Stomach (tissue), 4 donors: ENCODE data around the gene ADAM12.

ENCODE experiments used
- POLR2A ChIP-seq, 4 donors: fragments of 450-650 bp; IDR thresholded peaks; one replicate each; pipeline ENCODE4 v1.6.1; 2016; ENCODE audit warnings: antibody characterized with exemption in 4 of 4, control low read depth in 2 of 4, mild to moderate bottlenecking in 1 of 4, moderate library complexity in 1 of 4
- POLR2AphosphoS5 ChIP-seq, 3 donors: sonication (generic); formaldehyde crosslinking; IDR thresholded peaks; one replicate each; pipeline ENCODE4 v1.6.1; 2016; ENCODE audit warnings: antibody characterized with exemption in 3 of 3
- TF ChIP-seq, protein P1 (sequence below), 7 experiments: fragments of 450-650 bp in 4 of 7; fragments of 200-600 bp in 3 of 7; sonication (generic) in 3 of 7; IDR thresholded peaks; one replicate each; pipeline ENCODE4 v1.5.1; 2016 to 2019; ENCODE audit warnings: antibody characterized with exemption in 7 of 7, control low read depth in 2 of 7, mild to moderate bottlenecking in 1 of 7

GRCh38 chr10:126011995-126012394 is 376.3 kb downstream of the ADAM12 start:
- TF ChIP-seq, protein P1, sequence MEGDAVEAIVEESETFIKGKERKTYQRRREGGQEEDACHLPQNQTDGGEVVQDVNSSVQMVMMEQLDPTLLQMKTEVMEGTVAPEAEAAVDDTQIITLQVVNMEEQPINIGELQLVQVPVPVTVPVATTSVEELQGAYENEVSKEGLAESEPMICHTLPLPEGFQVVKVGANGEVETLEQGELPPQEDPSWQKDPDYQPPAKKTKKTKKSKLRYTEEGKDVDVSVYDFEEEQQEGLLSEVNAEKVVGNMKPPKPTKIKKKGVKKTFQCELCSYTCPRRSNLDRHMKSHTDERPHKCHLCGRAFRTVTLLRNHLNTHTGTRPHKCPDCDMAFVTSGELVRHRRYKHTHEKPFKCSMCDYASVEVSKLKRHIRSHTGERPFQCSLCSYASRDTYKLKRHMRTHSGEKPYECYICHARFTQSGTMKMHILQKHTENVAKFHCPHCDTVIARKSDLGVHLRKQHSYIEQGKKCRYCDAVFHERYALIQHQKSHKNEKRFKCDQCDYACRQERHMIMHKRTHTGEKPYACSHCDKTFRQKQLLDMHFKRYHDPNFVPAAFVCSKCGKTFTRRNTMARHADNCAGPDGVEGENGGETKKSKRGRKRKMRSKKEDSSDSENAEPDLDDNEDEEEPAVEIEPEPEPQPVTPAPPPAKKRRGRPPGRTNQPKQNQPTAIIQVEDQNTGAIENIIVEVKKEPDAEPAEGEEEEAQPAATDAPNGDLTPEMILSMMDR (IDR thresholded peaks at IDR 0.05): no peak
- no peak for TF ChIP-seq POLR2A (IDR thresholded peaks at IDR 0.05)
- no peak for TF ChIP-seq POLR2AphosphoS5 (IDR thresholded peaks at IDR 0.05)
